ENCODE measurements around the gene XYLB.
"Not testable (repeated sequence)": the region's sequence is repeated elsewhere in the genome, so short reads cannot be mapped to it uniquely, and the experiment has no call there.

The XYLB gene

GRCh38 chr3:38401246-38401962 lies 54.8 kb downstream of the XYLB start:
- no peak for DNase-seq

- no peak for DNase-seq
Measured at GRCh38 chr3:38404286-38404685, 57.7 kb downstream of the XYLB start.

GRCh38 chr3:38411591-38411990 lies 65.0 kb downstream of the XYLB start:
- DNase-seq = no peak

- DNase-seq = not testable (repeated sequence)
Measured at GRCh38 chr3:38420758-38421157, 74.2 kb downstream of the XYLB start.

- no peak for DNase-seq
Measured at GRCh38 chr3:38421679-38422336, 75.2 kb downstream of the XYLB start.

GRCh38 chr3:38426798-38427426 lies 80.3 kb downstream of the XYLB start:
- DNase-seq = not testable (repeated sequence)

GRCh38 chr3:38432871-38433658 lies 86.5 kb downstream of the XYLB start:
- not testable (repeated sequence) for DNase-seq

GRCh38 chr3:38433661-38434060 lies 87.1 kb downstream of the XYLB start:
- DNase-seq = not testable (repeated sequence)

- not testable (repeated sequence) for DNase-seq
Measured at GRCh38 chr3:38438436-38439069, 92.0 kb downstream of the XYLB start.

GRCh38 chr3:38443205-38443604 lies 96.6 kb downstream of the XYLB start:
- DNase-seq = not testable (repeated sequence)

- no peak for DNase-seq
Measured at GRCh38 chr3:38446085-38446686, 99.6 kb downstream of the XYLB start.

GRCh38 chr3:38446812-38447211 lies 100.2 kb downstream of the XYLB start:
- DNase-seq = no peak

GRCh38 chr3:38450853-38451252 lies 104.3 kb downstream of the XYLB start:
- no peak for DNase-seq

GRCh38 chr3:38453075-38453912 lies 106.7 kb downstream of the XYLB start, which contains the start of gene ACVR2B:
TSS of gene ACVR2B (plus strand) at chr3:38453890. CDS start at chr3:38454323, 433 bp downstream.
- peak; percentile 73 for DNase-seq

- no peak for DNase-seq
Measured at GRCh38 chr3:38453913-38454177, 107.3 kb downstream of the XYLB start.

- DNase-seq = no peak
Measured at GRCh38 chr3:38454178-38454883, 107.7 kb downstream of the XYLB start.

GRCh38 chr3:38454884-38455638 lies 108.5 kb downstream of the XYLB start:
- peak; percentile 83 for DNase-seq

GRCh38 chr3:38455639-38456430 lies 109.2 kb downstream of the XYLB start:
- DNase-seq = no peak

All from NCI-H2171 (cell line).